RWPE1 (cell line): Measurements from ENCODE around the gene KRT3.

Experiments
- CTCF ChIA-PET: fragments of 350-600 bp; sonication (Branson Sonifier 250); formaldehyde crosslinking; extraction: SDS; loops from one replicate; lab custom pipeline; 2021; lab: Yijun Ruan, JAX
- POLR2A ChIA-PET: fragments of 400-600 bp; formaldehyde crosslinking; extraction: SDS; loops from one replicate; lab custom pipeline; 2020; ENCODE audit warnings: antibody characterized with exemption; ENCODE audit not compliant: low non-redundant PET; lab: Yijun Ruan, JAX
- DNase-seq: peaks from one replicate; pipeline ENCODE4 v3.0.0; 2012; ENCODE audit warnings: low spot score
- H3K27ac ChIP-seq: fragments of 450-650 bp; 2 replicates; pipeline ENCODE4 v1.5.1; 2017
- TF ChIP-seq, protein P1 (sequence below): fragments of 450-650 bp; conservative IDR thresholded peaks from 2 replicates; pipeline ENCODE4 v1.5.1; 2017; ENCODE audit warnings: low read depth, mild to moderate bottlenecking

The KRT3 gene

GRCh38 chr12:52806169-52806811 lies 10.4 kb upstream of the KRT3 start:
- DNase-seq, result no peak
- POLR2A ChIA-PET, result no interaction called here
- TF ChIP-seq, protein P1, sequence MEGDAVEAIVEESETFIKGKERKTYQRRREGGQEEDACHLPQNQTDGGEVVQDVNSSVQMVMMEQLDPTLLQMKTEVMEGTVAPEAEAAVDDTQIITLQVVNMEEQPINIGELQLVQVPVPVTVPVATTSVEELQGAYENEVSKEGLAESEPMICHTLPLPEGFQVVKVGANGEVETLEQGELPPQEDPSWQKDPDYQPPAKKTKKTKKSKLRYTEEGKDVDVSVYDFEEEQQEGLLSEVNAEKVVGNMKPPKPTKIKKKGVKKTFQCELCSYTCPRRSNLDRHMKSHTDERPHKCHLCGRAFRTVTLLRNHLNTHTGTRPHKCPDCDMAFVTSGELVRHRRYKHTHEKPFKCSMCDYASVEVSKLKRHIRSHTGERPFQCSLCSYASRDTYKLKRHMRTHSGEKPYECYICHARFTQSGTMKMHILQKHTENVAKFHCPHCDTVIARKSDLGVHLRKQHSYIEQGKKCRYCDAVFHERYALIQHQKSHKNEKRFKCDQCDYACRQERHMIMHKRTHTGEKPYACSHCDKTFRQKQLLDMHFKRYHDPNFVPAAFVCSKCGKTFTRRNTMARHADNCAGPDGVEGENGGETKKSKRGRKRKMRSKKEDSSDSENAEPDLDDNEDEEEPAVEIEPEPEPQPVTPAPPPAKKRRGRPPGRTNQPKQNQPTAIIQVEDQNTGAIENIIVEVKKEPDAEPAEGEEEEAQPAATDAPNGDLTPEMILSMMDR, result no peak
- CTCF ChIA-PET, result no interaction called here
- H3K27ac ChIP-seq, result no peak overlapping the region

- DNase-seq, result no peak
- ChIA-PET CTCF (no interaction called here), POLR2A (no interaction called here)
- H3K27ac ChIP-seq, result no peak overlapping the region
- TF ChIP-seq, protein P1, result no peak
Observed at GRCh38 chr12:52805739-52806138, 9.8 kb upstream of the KRT3 start.

- TF ChIP-seq, protein P1, result no peak
Observed at GRCh38 chr12:52805000-52805399, 9.1 kb upstream of the KRT3 start.

GRCh38 chr12:52802442-52802841 lies 6.5 kb upstream of the KRT3 start:
- DNase-seq, result no peak

More at GRCh38 chr12:52805000-52805399, 9.1 kb upstream of the KRT3 start:
- ChIA-PET POLR2A (no interaction called here), CTCF (no interaction called here)
- no peak for DNase-seq
- H3K27ac ChIP-seq, result no peak overlapping the region

DNA sequence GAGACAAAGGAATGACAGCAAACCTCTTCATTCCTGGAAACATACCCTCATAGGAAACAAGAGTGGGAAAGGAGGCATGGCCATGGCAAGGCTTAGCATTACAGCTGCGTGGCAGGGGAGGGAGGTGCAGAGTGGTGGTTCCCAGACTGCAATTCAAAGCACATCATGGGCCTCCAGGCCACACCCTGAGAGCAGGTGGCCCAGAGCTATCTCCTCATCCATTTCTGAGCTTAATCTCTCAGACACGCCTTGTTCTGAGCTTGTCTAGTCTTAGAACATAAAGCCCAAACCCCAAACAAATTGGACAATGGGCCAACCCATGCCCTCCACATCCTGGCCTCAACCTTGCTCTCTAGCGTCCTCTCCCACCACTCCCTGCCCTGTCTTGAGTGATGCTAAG lies 5.9 kb upstream of the KRT3 start:
- H3K27ac ChIP-seq, result no peak overlapping the region
- ChIA-PET POLR2A (no interaction called here), CTCF (interaction anchor here (0.6 kb wide), 1 partner anchor 241 kb away, joined by 3 read pairs; no protein-coding TSS in a partner anchor)
- TF ChIP-seq, protein P1, result no peak
- no peak for DNase-seq

More at GRCh38 chr12:52802442-52802841, 6.5 kb upstream of the KRT3 start:
- ChIA-PET CTCF (no interaction called here), POLR2A (no interaction called here)
- no peak overlapping the region for H3K27ac ChIP-seq
- TF ChIP-seq, protein P1, result no peak

DNA sequence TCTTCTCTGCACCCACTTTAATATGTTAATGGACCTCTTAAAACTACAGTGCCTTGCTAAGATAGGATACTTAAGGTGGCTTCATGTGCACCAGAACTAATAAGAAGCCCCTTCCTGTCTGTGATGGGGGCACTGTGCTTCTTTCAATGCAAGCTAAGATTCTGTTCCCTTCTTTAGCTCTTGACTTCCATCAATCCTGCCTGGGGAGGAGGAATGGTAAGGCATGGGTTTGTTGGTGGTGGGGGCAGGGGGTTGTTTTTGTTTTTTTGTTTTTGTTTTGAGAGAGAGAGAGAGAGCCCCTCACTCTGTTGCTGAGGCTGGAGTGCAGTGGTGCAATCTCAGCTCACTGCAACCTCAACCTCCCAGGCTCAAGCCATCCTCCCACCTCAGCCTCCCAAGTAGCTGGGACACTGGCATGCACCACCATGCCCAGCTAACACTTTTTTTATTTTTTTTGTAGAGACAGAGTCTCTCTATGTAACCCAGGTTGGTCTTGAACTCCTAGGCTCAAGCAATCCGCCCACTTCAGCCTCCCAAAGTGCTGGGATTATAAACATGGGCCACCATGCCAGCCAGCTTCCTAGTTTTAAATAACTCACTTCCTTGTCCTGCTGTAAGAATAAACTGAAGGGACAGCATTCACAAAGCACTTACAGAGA lies 4.5 kb upstream of the KRT3 start:
- ChIA-PET POLR2A (no interaction called here), CTCF (no interaction called here)
- peak overlapping the region; percentile 62; the same call in 1 of the 2 replicates for H3K27ac ChIP-seq
- TF ChIP-seq, protein P1, result no peak
- DNase-seq, result no peak
